HepG2 (cell line): ENCODE results near the gene RNH1. TPM values are rescaled to one million over a fixed set of nuclear protein-coding genes. Genes with fewer than 3 reads are reported as not detected.

Experiments used
- ATAC-seq: fragments of 200-7000 bp; cut with Tn5 transposase; 3 replicates; pipeline ENCODE4 v1.9.1; 2020; ENCODE audit warnings: mild to moderate bottlenecking, moderate library complexity
- BruUV-seq: library from RNA; stranded (reverse); fragments of 400-500 nt; replicated peaks from 2 replicates; lab custom pipeline; 2021; lab: Mats Ljungman, UMichigan
- CTCF ChIA-PET: fragments of 300-600 bp; formaldehyde crosslinking; extraction: SDS; loops from one replicate; lab custom pipeline; 2021; ENCODE audit warnings: low total read pairs, inconsistent platforms, low intra/inter-chr PET ratio; lab: Yijun Ruan, JAX
- POLR2A ChIA-PET: fragments of 350-600 bp; sonication (Branson Sonifier 250); formaldehyde crosslinking; loops from one replicate; lab custom pipeline; 2020; ENCODE audit warnings: antibody characterized with exemption, inconsistent platforms; lab: Yijun Ruan, JAX
- DNase-seq: peaks from one replicate; pipeline ENCODE4 v3.0.0-alpha.2; 2015; ENCODE audit warnings: low spot score
- FAIRE-seq: peaks from 3 replicates; lab custom pipeline; 2011; peaks lifted over from hg19 to GRCh38; lab: Jason Lieb, UNC
- H2AFZ ChIP-seq: one replicate; pipeline ENCODE4 v1.6.1; 2011; ENCODE audit warnings: low read length, inconsistent platforms
- H3K27ac ChIP-seq: fragments of 300-600 bp; 3 replicates; pipeline ENCODE4 v1.8.0; 2011; ENCODE audit warnings: mixed run types, mild to moderate bottlenecking, mixed read lengths, low read length, inconsistent platforms; ENCODE audit not compliant: insufficient read depth; ENCODE audit errors: extremely low read length
- H3K27me3 ChIP-seq, 2 experiments: fragments of 200-600 bp in 1 of 2; 2 replicates in 1 of 2; 3 replicates in 1 of 2; pipeline versions ENCODE4 v1.6.0 to v1.8.0; 2011; ENCODE audit warnings: low read length in 2 of 2, mild to moderate bottlenecking in 2 of 2, moderate library complexity in 2 of 2, inconsistent platforms in 1 of 2; ENCODE audit not compliant: insufficient read depth in 2 of 2, control insufficient read depth in 1 of 2
- H3K36me3 ChIP-seq, 2 experiments: fragments of 200-600 bp in 1 of 2; replicated peaks in 1 of 2; 2 replicates in 1 of 2; 3 replicates in 1 of 2; pipeline versions ENCODE4 v1.5.1 to v1.8.0; 2011; ENCODE audit warnings: low read length in 2 of 2, inconsistent platforms in 1 of 2; ENCODE audit not compliant: insufficient read depth in 2 of 2, control insufficient read depth in 1 of 2
- H3K4me1 ChIP-seq: 2 replicates; pipeline ENCODE4 v1.5.1; 2012; ENCODE audit warnings: low read length, inconsistent platforms; ENCODE audit not compliant: insufficient read depth
- H3K4me2 ChIP-seq: 2 replicates; pipeline ENCODE4 v1.6.0; 2011; ENCODE audit warnings: low read depth, low read length, inconsistent platforms
- H3K4me3 ChIP-seq, 3 experiments: fragments of 200-600 bp in 1 of 3; sonication (generic), shearing (Covaris generic) in 1 of 3; replicated peaks in 1 of 3; 2 replicates each; pipeline ENCODE4 v1.5.1; 2011 to 2016; ENCODE audit warnings: low read length in 3 of 3, inconsistent platforms in 2 of 3, low read depth in 2 of 3, mild to moderate bottlenecking in 2 of 3, control low read depth in 1 of 3, mixed read lengths in 1 of 3; ENCODE audit not compliant: insufficient read depth in 1 of 3
- H3K79me2 ChIP-seq: one replicate; pipeline ENCODE4 v1.6.1; 2011; ENCODE audit warnings: low read length, inconsistent platforms; ENCODE audit not compliant: insufficient read depth
- H3K9ac ChIP-seq: 2 replicates; pipeline ENCODE4 v1.6.0; 2011; ENCODE audit warnings: mild to moderate bottlenecking, low read depth, low read length, inconsistent platforms; ENCODE audit not compliant: insufficient read depth
- H3K9me3 ChIP-seq: 2 replicates; pipeline ENCODE4 v1.5.1; 2012; ENCODE audit warnings: mild to moderate bottlenecking, low read length
- H4K20me1 ChIP-seq: 2 replicates; pipeline ENCODE4 v1.6.0; 2011; ENCODE audit warnings: inconsistent platforms, mild to moderate bottlenecking, low read length, moderate library complexity; ENCODE audit not compliant: insufficient read depth
- BHLHE40 ChIP-seq: IDR thresholded peaks from 2 replicates; pipeline ENCODE4 v1.6.1; 2011; ENCODE audit warnings: low read length, improper control_type of control experiment
- MNT ChIP-seq: fragments of 450-650 bp; IDR thresholded peaks from 2 replicates; pipeline ENCODE4 v1.6.1; 2016
- MYNN ChIP-seq: sonication (generic); formaldehyde crosslinking; IDR thresholded peaks from 2 replicates; pipeline ENCODE4 v1.4.0; 2020; ENCODE audit warnings: mild to moderate bottlenecking, low read depth, missing genetic modification reagents
- SSRP1 ChIP-seq: IDR thresholded peaks from 2 replicates; pipeline ENCODE4 v1.6.1; 2016; ENCODE audit warnings: control low read depth
- TEF ChIP-seq: sonication (generic); formaldehyde crosslinking; IDR thresholded peaks from 2 replicates; pipeline ENCODE4 v1.5.0; 2020; ENCODE audit warnings: missing genetic modification reagents
- ZNF430 ChIP-seq: sonication (generic); formaldehyde crosslinking; IDR thresholded peaks from 2 replicates; pipeline ENCODE4 v1.9.0; 2021; ENCODE audit warnings: mild to moderate bottlenecking, missing genetic modification reagents
- ZNF614 ChIP-seq: IDR thresholded peaks from 2 replicates; pipeline ENCODE4 v1.6.1; 2018; ENCODE audit warnings: missing biosample characterization, missing genetic modification reagents, inconsistent platforms, borderline replicate concordance
- ZNF646 ChIP-seq: sonication (generic); formaldehyde crosslinking; IDR thresholded peaks from 2 replicates; pipeline ENCODE4 v1.9.0; 2021; ENCODE audit warnings: mild to moderate bottlenecking, missing genetic modification reagents
- WGBS: methylation state at CpG from one replicate; pipeline ENCODE4 v1.1.6; 2017; ENCODE audit warnings: low lambda C conversion rate; 5-methylcytosine and 5-hydroxymethylcytosine counted together
- in situ Hi-C: cut with HindIII; loops from 2 replicates; pipeline ENCODE4 v1.10.0; 2017; ENCODE audit warnings: low pct_unique_long_range_greater_than_20kb; ENCODE audit not compliant: extremely low pct_ligation_motif_present
- intact Hi-C: fragments of 100-400 bp; cut with micrococcal nuclease; formaldehyde crosslinking; loops from one replicate; pipeline ENCODE4 v1.10.0; 2022; ENCODE audit not compliant: unreplicated experiment
- polyA plus RNA-seq, 8 experiments: library from polyadenylated mRNA; depleted of rRNA in 3 of 8; stranded (reverse) in 7 of 8; unstranded in 1 of 8; fragments of >200 nt; fragmentation: Illumina TruSeq in 4 of 8; extraction: Trizol in 4 of 8; gene quantifications; 2 replicates each; pipeline versions ENCODE4 v1.2.1 to v1.2.3, GENCODE V29; 2011 to 2016; ENCODE audit warnings: low read depth in 4 of 8, missing spikeins in 1 of 8, mixed read lengths in 1 of 8; ENCODE audit not compliant: insufficient read depth in 1 of 8
- total RNA-seq, 5 experiments: library from RNA; depleted of rRNA; stranded (reverse); fragments of >200 nt; fragmentation: Illumina TruSeq; extraction: Trizol; gene quantifications; 2 replicates each; pipeline ENCODE4 v1.2.3, GENCODE V29; 2016; ENCODE audit warnings: low read depth in 1 of 5
- TF ChIP-seq, protein P1 (sequence below): sonication (generic); formaldehyde crosslinking; IDR thresholded peaks from 2 replicates; pipeline ENCODE4 v1.4.0; 2020; ENCODE audit warnings: mild to moderate bottlenecking, missing genetic modification reagents
- TF ChIP-seq, protein P2 (sequence below): IDR thresholded peaks from 2 replicates; pipeline ENCODE4 v1.6.1; 2018; ENCODE audit warnings: missing genetic modification reagents, mild to moderate bottlenecking, missing compliant biosample characterization

Gene RNH1
- total and polyA plus RNA-seq, 2 of the 13 experiments (the other 11 are each of a cell fraction or from before 2014, with no cell fraction given), result 36.0 to 74.1 TPM

GRCh38 chr11:491358-491757 is 15.7 kb downstream of the RNH1 start:
- BruUV-seq, result no TSS peak
- CTCF ChIA-PET, result no interaction called here
- WGBS, result 80% methylated on average over 1 of the region's 7 CpGs
- Histone ChIP-seq H3K9me3 (no peaks in the 10 kb centered on the region), H3K4me1 (no peaks in the 10 kb centered on the region), H3K79me2 (no peaks in the 10 kb centered on the region), H3K36me3 (peaks cover 10 to 18% of the 10 kb centered on the region in 2 experiments; a peak in 3 of 5 replicates), H3K27me3 (no peaks in the 10 kb centered on the region), H3K9ac (no peak overlapping the region), H3K27ac (no peak overlapping the region), H2AFZ (no peak overlapping the region), H4K20me1 (no peaks in the 10 kb centered on the region), H3K4me2 (no peak overlapping the region), H3K4me3 (no peak overlapping the region)
- no peak for ATAC-seq
- DNase-seq, result no peak
- intact Hi-C loops (no loop called here), in situ Hi-C loops (no loop called here)
- POLR2A ChIA-PET, result no interaction called here
- FAIRE-seq, result no peak
- no peak for TF ChIP-seq ZNF614 (CRISPR knock-in tag)
- no peak for TF ChIP-seq ZNF430 (CRISPR knock-in tag)
- TF ChIP-seq ZNF646 (CRISPR knock-in tag), result no peak
- TF ChIP-seq MYNN, result no peak
- no peak for TF ChIP-seq SSRP1 (CRISPR knock-in tag)
- TF ChIP-seq TEF (CRISPR knock-in tag), result no peak
- TF ChIP-seq BHLHE40, result no peak
- TF ChIP-seq MNT, result no peak
- TF ChIP-seq, protein P1, sequence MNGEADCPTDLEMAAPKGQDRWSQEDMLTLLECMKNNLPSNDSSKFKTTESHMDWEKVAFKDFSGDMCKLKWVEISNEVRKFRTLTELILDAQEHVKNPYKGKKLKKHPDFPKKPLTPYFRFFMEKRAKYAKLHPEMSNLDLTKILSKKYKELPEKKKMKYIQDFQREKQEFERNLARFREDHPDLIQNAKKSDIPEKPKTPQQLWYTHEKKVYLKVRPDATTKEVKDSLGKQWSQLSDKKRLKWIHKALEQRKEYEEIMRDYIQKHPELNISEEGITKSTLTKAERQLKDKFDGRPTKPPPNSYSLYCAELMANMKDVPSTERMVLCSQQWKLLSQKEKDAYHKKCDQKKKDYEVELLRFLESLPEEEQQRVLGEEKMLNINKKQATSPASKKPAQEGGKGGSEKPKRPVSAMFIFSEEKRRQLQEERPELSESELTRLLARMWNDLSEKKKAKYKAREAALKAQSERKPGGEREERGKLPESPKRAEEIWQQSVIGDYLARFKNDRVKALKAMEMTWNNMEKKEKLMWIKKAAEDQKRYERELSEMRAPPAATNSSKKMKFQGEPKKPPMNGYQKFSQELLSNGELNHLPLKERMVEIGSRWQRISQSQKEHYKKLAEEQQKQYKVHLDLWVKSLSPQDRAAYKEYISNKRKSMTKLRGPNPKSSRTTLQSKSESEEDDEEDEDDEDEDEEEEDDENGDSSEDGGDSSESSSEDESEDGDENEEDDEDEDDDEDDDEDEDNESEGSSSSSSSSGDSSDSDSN, result no peak
- TF ChIP-seq, protein P2, sequence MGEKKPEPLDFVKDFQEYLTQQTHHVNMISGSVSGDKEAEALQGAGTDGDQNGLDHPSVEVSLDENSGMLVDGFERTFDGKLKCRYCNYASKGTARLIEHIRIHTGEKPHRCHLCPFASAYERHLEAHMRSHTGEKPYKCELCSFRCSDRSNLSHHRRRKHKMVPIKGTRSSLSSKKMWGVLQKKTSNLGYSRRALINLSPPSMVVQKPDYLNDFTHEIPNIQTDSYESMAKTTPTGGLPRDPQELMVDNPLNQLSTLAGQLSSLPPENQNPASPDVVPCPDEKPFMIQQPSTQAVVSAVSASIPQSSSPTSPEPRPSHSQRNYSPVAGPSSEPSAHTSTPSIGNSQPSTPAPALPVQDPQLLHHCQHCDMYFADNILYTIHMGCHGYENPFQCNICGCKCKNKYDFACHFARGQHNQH (CRISPR knock-in tag), result no peak
